Upper lobe of left lung (tissue), 6 donors: ENCODE results near the gene ERICH4. TPM values are rescaled to one million over a fixed set of nuclear protein-coding genes. Genes with fewer than 3 reads are reported as not detected.
"Not testable (repeated sequence)": the region's sequence is repeated elsewhere in the genome, so short reads cannot be mapped to it uniquely, and the experiment has no call there.

Experiments
- ATAC-seq, 2 donors: fragments of 200-7000 bp; cut with Tn5 transposase; one replicate each; pipeline ENCODE4 v1.9.1; 2022; ENCODE audit warnings: mild to moderate bottlenecking in 2 of 2, moderate library complexity in 2 of 2; ENCODE audit not compliant: low FRiP score in 2 of 2
- DNase-seq, 2 donors: peaks; one replicate each; pipeline ENCODE4 v3.0.0-alpha.2; 2019 to 2020
- H3K27ac ChIP-seq, 4 donors: fragments of 200-600 bp; sonication (generic); one replicate each; pipeline ENCODE4 v1.5.1; 2016 to 2019
- H3K27me3 ChIP-seq, 4 donors: fragments of 200-600 bp; sonication (generic); one replicate each; pipeline ENCODE4 v1.5.1; 2017 to 2019
- H3K36me3 ChIP-seq, 4 donors: fragments of 200-600 bp; sonication (generic); one replicate each; pipeline ENCODE4 v1.5.1; 2016 to 2019
- H3K4me1 ChIP-seq, 4 donors: fragments of 200-600 bp; sonication (generic); one replicate each; pipeline ENCODE4 v1.5.1; 2018 to 2019
- H3K4me3 ChIP-seq, 4 donors: fragments of 200-600 bp; sonication (generic); one replicate each; pipeline ENCODE4 v1.5.1; 2017 to 2019; ENCODE audit warnings: mild to moderate bottlenecking in 2 of 4, moderate library complexity in 1 of 4
- H3K9me3 ChIP-seq, 4 donors: fragments of 200-600 bp; sonication (generic); one replicate each; pipeline ENCODE4 v1.5.1; 2018 to 2019
- CTCF ChIP-seq, 6 experiments: fragments of 450-650 bp in 4 of 6; fragments of 200-600 bp in 2 of 6; sonication (generic) in 2 of 6; IDR thresholded peaks; one replicate each; pipeline ENCODE4 v1.5.1; 2016 to 2019; ENCODE audit warnings: antibody characterized with exemption in 6 of 6
- EP300 ChIP-seq, 4 donors: sonication (generic); formaldehyde crosslinking; IDR thresholded peaks; one replicate each; pipeline ENCODE4 v1.5.1; 2017; ENCODE audit warnings: antibody characterized with exemption in 4 of 4, control low read depth in 2 of 4
- POLR2A ChIP-seq, 4 donors: fragments of 450-650 bp; IDR thresholded peaks; one replicate each; pipeline ENCODE4 v1.5.1; 2016 to 2017; ENCODE audit warnings: antibody characterized with exemption in 4 of 4, mild to moderate bottlenecking in 2 of 4
- POLR2AphosphoS5 ChIP-seq, 2 donors: sonication (generic); formaldehyde crosslinking; IDR thresholded peaks; one replicate each; pipeline ENCODE4 v1.5.1; 2017; ENCODE audit warnings: antibody characterized with exemption in 2 of 2
- WGBS, 2 donors: methylation state at CpG; one replicate each; pipeline ENCODE4 v1.1.5; 2017 to 2018; 5-methylcytosine and 5-hydroxymethylcytosine counted together
- total RNA-seq, 6 donors: library from RNA; depleted of rRNA in 4 of 6; stranded (reverse); fragments of >200 nt in 4 of 6; gene quantifications; one replicate each; pipeline versions ENCODE4 v1.1.0 to v1.2.1, GENCODE V29; 2016 to 2021
- donor health status: DM: no; HTN: no; CAD: no; lungs with moderate emphysema.
- donor health status: DM: no; HTN: yes; CAD: no; lungs with severe emphysema.

The ERICH4 gene
- total RNA-seq, 6 donors from 2014 or later = not detected

- not testable (repeated sequence) for H3K4me3 ChIP-seq, ATAC-seq, H3K27me3 ChIP-seq, H3K9me3 ChIP-seq
- DNase-seq = peak in 1 of 2 donors; percentile 60
- WGBS, 2 donors = 65 to 78% methylated on average over 5 of the region's 5 CpGs
- Histone ChIP-seq H3K36me3 (peaks cover 0 to 21% (median 7%) of the 10 kb centered on the region in 4 donors), H3K4me1 (peaks cover 62 to 91% (median 80%) of the 10 kb centered on the region in 4 donors), H3K27ac (peak overlapping the region; percentile 81 to 92 (median 84))
- TF ChIP-seq EP300 (IDR thresholded peaks at IDR 0.05) = peak in 3 of 4 donors; percentile 27 to 78 (median 70)
Measured at GRCh38 chr19:41408846-41409245, 34.1 kb upstream of the ERICH4 start.

GRCh38 chr19:41409288-41409687, 33.7 kb upstream of the ERICH4 start:
- H3K27me3 ChIP-seq = no peaks in the 10 kb centered on the region
- peaks cover 62 to 94% (median 82%) of the 10 kb centered on the region in 4 donors for H3K4me1 ChIP-seq
- peaks cover 0 to 26% (median 12%) of the 10 kb centered on the region in 4 donors for H3K36me3 ChIP-seq
- H3K27ac ChIP-seq = peak overlapping the region; percentile 81 to 92 (median 84)
- DNase-seq = peak in 1 of 2 donors; percentile 84
- peak; percentile 43 to 87 for ATAC-seq
- 54 to 60% methylated on average over 4 of the region's 4 CpGs for WGBS, 2 donors
- no peak overlapping the region for H3K4me3 ChIP-seq
- no peaks in the 10 kb centered on the region for H3K9me3 ChIP-seq
- peak in 1 of 4 donors; percentile 52 for TF ChIP-seq POLR2A (IDR thresholded peaks at IDR 0.05)
- TF ChIP-seq EP300 (IDR thresholded peaks at IDR 0.05) = peak in 1 of 4 donors; percentile 55
- TF ChIP-seq CTCF (IDR thresholded peaks at IDR 0.05) = no peak
- peak in 1 of 2 donors; percentile 2 for TF ChIP-seq POLR2AphosphoS5 (IDR thresholded peaks at IDR 0.05)

- Histone ChIP-seq H3K9me3 (no peaks in the 10 kb centered on the region), H3K27me3 (no peaks in the 10 kb centered on the region), H3K4me3 (no peak overlapping the region), H3K4me1 (peaks cover 67 to 94% (median 79%) of the 10 kb centered on the region in 4 donors), H3K27ac (peak overlapping the region; percentile 81 to 92 (median 84)), H3K36me3 (peaks cover 3 to 38% (median 22%) of the 10 kb centered on the region in 4 donors)
- 87 to 90% methylated on average over 19 to 20 of the region's 23 CpGs for WGBS, 2 donors
- ATAC-seq (no peak), DNase-seq (no peak)
- TF ChIP-seq CTCF (IDR thresholded peaks at IDR 0.05) = no peak
- TF ChIP-seq POLR2A (IDR thresholded peaks at IDR 0.05) = no peak
- TF ChIP-seq POLR2AphosphoS5 (IDR thresholded peaks at IDR 0.05) = no peak
- no peak for TF ChIP-seq EP300 (IDR thresholded peaks at IDR 0.05)
Measured at GRCh38 chr19:41410336-41411054, 32.5 kb upstream of the ERICH4 start.

- H3K4me1 ChIP-seq = peaks cover 58 to 86% (median 73%) of the 10 kb centered on the region in 4 donors
- H3K4me3 ChIP-seq = no peak overlapping the region
- peak overlapping the region; percentile 81 to 92 (median 84) for H3K27ac ChIP-seq
- WGBS, 2 donors = 59 to 61% methylated on average over 6 to 9 of the region's 9 CpGs
- no peak for DNase-seq
- H3K27me3 ChIP-seq = no peaks in the 10 kb centered on the region
- H3K9me3 ChIP-seq = no peaks in the 10 kb centered on the region
- ATAC-seq = no peak
- no peak for TF ChIP-seq POLR2AphosphoS5 (IDR thresholded peaks at IDR 0.05)
- no peak for TF ChIP-seq EP300 (IDR thresholded peaks at IDR 0.05)
- no peak for TF ChIP-seq POLR2A (IDR thresholded peaks at IDR 0.05)
- no peak for TF ChIP-seq CTCF (IDR thresholded peaks at IDR 0.05)
- H3K36me3 ChIP-seq = peaks cover 3 to 41% (median 24%) of the 10 kb centered on the region in 4 donors
Measured at GRCh38 chr19:41411100-41411967, 31.6 kb upstream of the ERICH4 start.

GRCh38 chr19:41411968-41412265, 31.0 kb upstream of the ERICH4 start:
- peak overlapping the region; percentile 13 to 92 (median 82) for H3K27ac ChIP-seq
- peaks cover 52 to 80% (median 67%) of the 10 kb centered on the region in 4 donors for H3K4me1 ChIP-seq
- no peaks in the 10 kb centered on the region for H3K27me3 ChIP-seq
- no peak for DNase-seq
- H3K36me3 ChIP-seq = peaks cover 3 to 47% (median 25%) of the 10 kb centered on the region in 4 donors
- H3K4me3 ChIP-seq = no peak overlapping the region
- no peak for TF ChIP-seq EP300 (IDR thresholded peaks at IDR 0.05)
- TF ChIP-seq POLR2AphosphoS5 (IDR thresholded peaks at IDR 0.05) = no peak
- TF ChIP-seq CTCF (IDR thresholded peaks at IDR 0.05) = no peak
- no peak for TF ChIP-seq POLR2A (IDR thresholded peaks at IDR 0.05)
- H3K9me3 ChIP-seq = no peaks in the 10 kb centered on the region
- ATAC-seq = no peak
- 67 to 72% methylated on average over 11 of the region's 11 CpGs for WGBS, 2 donors
